ENCODE measurements around the gene NR5A1.

DNA sequence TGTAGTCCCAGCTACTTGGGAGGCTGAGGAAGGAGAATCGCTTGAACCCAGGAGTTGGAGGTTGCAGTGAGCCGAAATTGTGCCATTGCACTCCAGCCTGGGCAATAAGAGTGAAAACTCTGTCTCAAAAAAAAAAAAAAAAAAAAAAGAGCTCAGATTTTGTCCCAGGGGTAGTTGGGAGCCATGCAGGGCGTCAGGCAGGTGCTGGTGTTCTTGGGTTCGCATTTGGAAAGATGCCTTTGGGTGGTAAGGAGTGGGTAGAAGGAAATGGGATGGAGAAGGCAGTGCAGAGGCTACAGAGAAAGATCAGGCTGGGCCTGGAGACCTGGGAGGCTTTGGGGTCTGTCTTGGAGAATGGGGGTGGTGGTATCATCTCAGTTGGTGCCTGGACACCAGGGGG is 33.0 kb downstream of the NR5A1 start:
- TF ChIP-seq POLR2AphosphoS5 (IDR thresholded peaks at IDR 0.05; ENCODE audit: borderline replicate concordance, low read depth, low read length) (no peak), EZH2 (IDR thresholded peaks at IDR 0.05) (no peak), FOXP2 (optimal IDR thresholded peaks at IDR 0.05; ENCODE audit: control extremely low read depth, extremely low read length, insufficient read depth) (no peak)

All from SK-N-MC (cell line).